GM23338 (cell line): Measurements from ENCODE around the gene THBS1. TPM values are rescaled to one million over a fixed set of nuclear protein-coding genes. Genes with fewer than 3 reads are reported as not detected.

ENCODE experiments used
- ATAC-seq: fragments of 200-7000 bp; cut with Tn5 transposase; 3 replicates; pipeline ENCODE4 v1.9.1; 2020
- DNase-seq: peaks from one replicate; pipeline ENCODE4 v3.0.0-alpha.2; 2015; ENCODE audit warnings: low spot score
- H2AFZ ChIP-seq: fragments of 200-600 bp; sonication (generic); 2 replicates; pipeline ENCODE4 v1.8.0; 2016; ENCODE audit warnings: antibody characterized with exemption, mild to moderate bottlenecking, moderate library complexity
- H3F3A ChIP-seq: fragments of 200-600 bp; sonication (generic); replicated peaks from 2 replicates; pipeline ENCODE4 v1.8.0; 2017; ENCODE audit warnings: antibody characterized with exemption, mixed run types, low read depth
- H3K27ac ChIP-seq: fragments of 200-600 bp; sonication (generic); 2 replicates; pipeline ENCODE4 v1.6.1; 2016; ENCODE audit warnings: low read depth
- H3K27me3 ChIP-seq: fragments of 200-600 bp; sonication (generic); 2 replicates; pipeline ENCODE4 v1.8.0; 2016; ENCODE audit warnings: mild to moderate bottlenecking, mixed run types, moderate library complexity; ENCODE audit not compliant: insufficient read depth
- H3K36me3 ChIP-seq: fragments of 200-600 bp; sonication (generic); 2 replicates; pipeline ENCODE4 v1.8.0; 2016; ENCODE audit warnings: mild to moderate bottlenecking; ENCODE audit not compliant: insufficient read depth
- H3K4me1 ChIP-seq: fragments of 200-600 bp; sonication (generic); 2 replicates; pipeline ENCODE4 v1.8.0; 2016; ENCODE audit warnings: mild to moderate bottlenecking, moderate library complexity; ENCODE audit not compliant: insufficient read depth
- H3K4me2 ChIP-seq: fragments of 200-600 bp; sonication (generic); 2 replicates; pipeline ENCODE4 v1.7.1; 2017; ENCODE audit warnings: mixed run types
- H3K4me3 ChIP-seq: fragments of 200-600 bp; sonication (generic); 2 replicates; pipeline ENCODE4 v1.6.1; 2016; ENCODE audit warnings: mixed run types
- H3K79me2 ChIP-seq: fragments of 200-600 bp; sonication (generic); replicated peaks from 2 replicates; pipeline ENCODE4 v1.8.0; 2017; ENCODE audit warnings: mild to moderate bottlenecking; ENCODE audit not compliant: insufficient read depth
- H3K9me2 ChIP-seq: fragments of 200-600 bp; sonication (generic); 2 replicates; pipeline ENCODE4 v1.8.0; 2017; ENCODE audit not compliant: insufficient read depth
- H4K20me1 ChIP-seq: fragments of 200-600 bp; sonication (generic); replicated peaks from 2 replicates; pipeline ENCODE4 v1.8.0; 2017; ENCODE audit warnings: mild to moderate bottlenecking; ENCODE audit not compliant: insufficient read depth
- H3K27ac Mint-ChIP-seq: 2 replicates; pipeline ENCODE4 v1.8.0; 2020; ENCODE audit warnings: inconsistent platforms, mild to moderate bottlenecking, moderate library complexity, mixed read lengths
- H3K27me3 Mint-ChIP-seq: 3 replicates; pipeline ENCODE4 v1.8.0; 2022; ENCODE audit warnings: low read depth, mild to moderate bottlenecking, moderate library complexity, mixed read lengths, inconsistent platforms; ENCODE audit not compliant: insufficient read depth, poor library complexity
- H3K36me3 Mint-ChIP-seq: 3 replicates; pipeline ENCODE4 v1.8.0; 2021; ENCODE audit warnings: low read depth, mild to moderate bottlenecking, inconsistent platforms, moderate library complexity, mixed read lengths
- H3K4me1 Mint-ChIP-seq: 3 replicates; pipeline ENCODE4 v1.8.0; 2020; ENCODE audit warnings: mild to moderate bottlenecking, inconsistent platforms, mixed read lengths
- H3K4me3 Mint-ChIP-seq: 3 replicates; pipeline ENCODE4 v1.8.0; 2021; ENCODE audit warnings: moderate library complexity, mild to moderate bottlenecking, inconsistent platforms, mixed read lengths
- H3K9me3 Mint-ChIP-seq: 3 replicates; pipeline ENCODE4 v1.8.0; 2020; ENCODE audit warnings: moderate library complexity, mild to moderate bottlenecking, inconsistent platforms, mixed read lengths
- CREB1 ChIP-seq: fragments of 250-450 bp; sonication (Bioruptor Pico); IDR thresholded peaks from 2 replicates; pipeline ENCODE4 v1.5.0; 2020; ENCODE audit warnings: low read depth, mild to moderate bottlenecking, moderate library complexity
- EZH2 ChIP-seq: fragments of 200-600 bp; sonication (generic); IDR thresholded peaks from one replicate; pipeline ENCODE4 v1.8.0; 2017; ENCODE audit warnings: antibody characterized with exemption, mild to moderate bottlenecking, low read depth; ENCODE audit not compliant: unreplicated experiment
- EZH2phosphoT487 ChIP-seq: fragments of 200-600 bp; sonication (generic); IDR thresholded peaks from one replicate; pipeline ENCODE4 v1.8.1; 2018; ENCODE audit warnings: antibody characterized with exemption; ENCODE audit not compliant: unreplicated experiment
- JUNB ChIP-seq: IDR thresholded peaks from one replicate; pipeline ENCODE4 v1.6.1; 2016; ENCODE audit warnings: antibody characterized with exemption; ENCODE audit not compliant: unreplicated experiment
- NANOG ChIP-seq: IDR thresholded peaks from 2 replicates; pipeline ENCODE4 v1.6.1; 2016; ENCODE audit warnings: antibody characterized with exemption, borderline replicate concordance
- POLR2AphosphoS5 ChIP-seq: IDR thresholded peaks from 2 replicates; pipeline ENCODE4 v1.6.1; 2016; ENCODE audit warnings: antibody characterized with exemption, low read depth
- STAT1 ChIP-seq: IDR thresholded peaks from one replicate; pipeline ENCODE4 v1.6.1; 2016; ENCODE audit warnings: antibody characterized with exemption; ENCODE audit not compliant: unreplicated experiment
- polyA plus RNA-seq: library from polyadenylated mRNA; unstranded; fragments of >200 nt; fragmentation: Nextera tagmentation; extraction: Ambion mirVana; gene quantifications from 2 replicates; pipeline ENCODE4 v1.2.1, GENCODE V29; 2016
- total RNA-seq: library from RNA; depleted of rRNA; stranded (reverse); fragments of >200 nt; shearing (Covaris generic); gene quantifications from 2 replicates; pipeline ENCODE4 v1.2.3, GENCODE V29; 2014
- TF ChIP-seq, protein P1 (sequence below): IDR thresholded peaks from 2 replicates; pipeline ENCODE4 v1.6.1; 2016; ENCODE audit warnings: antibody characterized with exemption
- TF ChIP-seq, protein P2 (sequence below): IDR thresholded peaks from one replicate; pipeline ENCODE4 v1.6.1; 2018; ENCODE audit warnings: antibody characterized with exemption; ENCODE audit not compliant: unreplicated experiment
- TF ChIP-seq, protein P3 (sequence below): fragments of 250-450 bp; sonication (Bioruptor Pico); IDR thresholded peaks from 2 replicates; pipeline ENCODE4 v1.5.0; 2020; ENCODE audit warnings: mild to moderate bottlenecking, moderate library complexity
- TF ChIP-seq, protein P4 (sequence below), 2 experiments: fragments of 200-600 bp in 1 of 2; sonication (generic) in 1 of 2; conservative IDR thresholded peaks; 2 replicates each; pipeline versions ENCODE4 v1.5.1 to v1.6.1; 2016 to 2017; ENCODE audit warnings: antibody characterized with exemption in 2 of 2, low read depth in 2 of 2, mild to moderate bottlenecking in 2 of 2, moderate library complexity in 1 of 2

The THBS1 gene
- total and polyA plus RNA-seq, 2 experiments from 2014 or later = 21.7 to 81.9 TPM

DNA sequence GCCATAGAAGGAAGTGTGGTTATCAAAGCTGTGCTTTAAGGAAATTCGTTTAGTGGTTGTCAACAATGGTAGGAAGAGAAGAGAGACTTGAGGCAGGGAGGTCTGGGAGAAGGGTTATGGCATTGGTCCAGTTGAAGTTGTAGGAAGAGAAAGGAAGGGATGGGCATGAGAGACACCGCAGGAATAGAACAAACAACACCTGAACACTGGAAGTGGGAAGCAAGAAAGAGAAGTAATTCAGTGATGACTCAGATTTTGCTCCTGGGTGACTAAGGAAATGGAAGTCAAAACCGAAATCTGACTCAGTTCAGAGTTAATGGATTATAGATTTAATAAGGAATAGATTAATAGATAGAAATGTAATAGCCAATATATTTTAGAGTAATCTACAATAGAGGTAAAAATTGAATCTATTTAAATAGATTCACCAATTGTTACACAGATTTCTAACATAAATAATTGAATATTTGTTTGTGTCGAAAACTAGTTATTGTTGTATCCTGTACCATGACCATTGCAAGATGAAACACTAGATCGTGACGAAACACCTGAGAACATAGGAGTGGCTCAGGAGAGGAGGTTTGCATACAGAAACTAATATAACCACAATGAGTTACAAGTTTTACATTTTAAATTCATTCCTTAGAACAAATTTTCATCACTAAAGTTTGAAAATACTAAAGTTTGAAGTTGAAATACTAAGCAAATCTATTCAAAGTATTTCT lies 36.0 kb downstream of the THBS1 start:
- Histone ChIP-seq H3K79me2 (no peaks in the 10 kb centered on the region), H3K4me2 (no peak overlapping the region), H3K4me3 (no peak overlapping the region), H2AFZ (no peak overlapping the region), H3K36me3 (no peaks in the 10 kb centered on the region), H3K27ac (no peak overlapping the region), H4K20me1 (no peaks in the 10 kb centered on the region), H3K9me2 (0 out of 2 replicates have a peak, but pooled peaks cover 2% of the 10 kb centered on the region), H3K4me1 (no peaks in the 10 kb centered on the region), H3F3A (no peaks in the 10 kb centered on the region), H3K27me3 (no peaks in the 10 kb centered on the region)
- no peak overlapping the region for H3K27ac Mint-ChIP-seq
- DNase-seq = no peak
- no peak for TF ChIP-seq POLR2AphosphoS5
- no peak for TF ChIP-seq CREB1
- no peak for TF ChIP-seq EZH2phosphoT487
- no peak for TF ChIP-seq JUNB
- TF ChIP-seq STAT1 = no peak
- TF ChIP-seq, protein P1, sequence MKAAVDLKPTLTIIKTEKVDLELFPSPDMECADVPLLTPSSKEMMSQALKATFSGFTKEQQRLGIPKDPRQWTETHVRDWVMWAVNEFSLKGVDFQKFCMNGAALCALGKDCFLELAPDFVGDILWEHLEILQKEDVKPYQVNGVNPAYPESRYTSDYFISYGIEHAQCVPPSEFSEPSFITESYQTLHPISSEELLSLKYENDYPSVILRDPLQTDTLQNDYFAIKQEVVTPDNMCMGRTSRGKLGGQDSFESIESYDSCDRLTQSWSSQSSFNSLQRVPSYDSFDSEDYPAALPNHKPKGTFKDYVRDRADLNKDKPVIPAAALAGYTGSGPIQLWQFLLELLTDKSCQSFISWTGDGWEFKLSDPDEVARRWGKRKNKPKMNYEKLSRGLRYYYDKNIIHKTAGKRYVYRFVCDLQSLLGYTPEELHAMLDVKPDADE = no peak
- TF ChIP-seq, protein P2, sequence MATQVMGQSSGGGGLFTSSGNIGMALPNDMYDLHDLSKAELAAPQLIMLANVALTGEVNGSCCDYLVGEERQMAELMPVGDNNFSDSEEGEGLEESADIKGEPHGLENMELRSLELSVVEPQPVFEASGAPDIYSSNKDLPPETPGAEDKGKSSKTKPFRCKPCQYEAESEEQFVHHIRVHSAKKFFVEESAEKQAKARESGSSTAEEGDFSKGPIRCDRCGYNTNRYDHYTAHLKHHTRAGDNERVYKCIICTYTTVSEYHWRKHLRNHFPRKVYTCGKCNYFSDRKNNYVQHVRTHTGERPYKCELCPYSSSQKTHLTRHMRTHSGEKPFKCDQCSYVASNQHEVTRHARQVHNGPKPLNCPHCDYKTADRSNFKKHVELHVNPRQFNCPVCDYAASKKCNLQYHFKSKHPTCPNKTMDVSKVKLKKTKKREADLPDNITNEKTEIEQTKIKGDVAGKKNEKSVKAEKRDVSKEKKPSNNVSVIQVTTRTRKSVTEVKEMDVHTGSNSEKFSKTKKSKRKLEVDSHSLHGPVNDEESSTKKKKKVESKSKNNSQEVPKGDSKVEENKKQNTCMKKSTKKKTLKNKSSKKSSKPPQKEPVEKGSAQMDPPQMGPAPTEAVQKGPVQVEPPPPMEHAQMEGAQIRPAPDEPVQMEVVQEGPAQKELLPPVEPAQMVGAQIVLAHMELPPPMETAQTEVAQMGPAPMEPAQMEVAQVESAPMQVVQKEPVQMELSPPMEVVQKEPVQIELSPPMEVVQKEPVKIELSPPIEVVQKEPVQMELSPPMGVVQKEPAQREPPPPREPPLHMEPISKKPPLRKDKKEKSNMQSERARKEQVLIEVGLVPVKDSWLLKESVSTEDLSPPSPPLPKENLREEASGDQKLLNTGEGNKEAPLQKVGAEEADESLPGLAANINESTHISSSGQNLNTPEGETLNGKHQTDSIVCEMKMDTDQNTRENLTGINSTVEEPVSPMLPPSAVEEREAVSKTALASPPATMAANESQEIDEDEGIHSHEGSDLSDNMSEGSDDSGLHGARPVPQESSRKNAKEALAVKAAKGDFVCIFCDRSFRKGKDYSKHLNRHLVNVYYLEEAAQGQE = no peak
- TF ChIP-seq, protein P3, sequence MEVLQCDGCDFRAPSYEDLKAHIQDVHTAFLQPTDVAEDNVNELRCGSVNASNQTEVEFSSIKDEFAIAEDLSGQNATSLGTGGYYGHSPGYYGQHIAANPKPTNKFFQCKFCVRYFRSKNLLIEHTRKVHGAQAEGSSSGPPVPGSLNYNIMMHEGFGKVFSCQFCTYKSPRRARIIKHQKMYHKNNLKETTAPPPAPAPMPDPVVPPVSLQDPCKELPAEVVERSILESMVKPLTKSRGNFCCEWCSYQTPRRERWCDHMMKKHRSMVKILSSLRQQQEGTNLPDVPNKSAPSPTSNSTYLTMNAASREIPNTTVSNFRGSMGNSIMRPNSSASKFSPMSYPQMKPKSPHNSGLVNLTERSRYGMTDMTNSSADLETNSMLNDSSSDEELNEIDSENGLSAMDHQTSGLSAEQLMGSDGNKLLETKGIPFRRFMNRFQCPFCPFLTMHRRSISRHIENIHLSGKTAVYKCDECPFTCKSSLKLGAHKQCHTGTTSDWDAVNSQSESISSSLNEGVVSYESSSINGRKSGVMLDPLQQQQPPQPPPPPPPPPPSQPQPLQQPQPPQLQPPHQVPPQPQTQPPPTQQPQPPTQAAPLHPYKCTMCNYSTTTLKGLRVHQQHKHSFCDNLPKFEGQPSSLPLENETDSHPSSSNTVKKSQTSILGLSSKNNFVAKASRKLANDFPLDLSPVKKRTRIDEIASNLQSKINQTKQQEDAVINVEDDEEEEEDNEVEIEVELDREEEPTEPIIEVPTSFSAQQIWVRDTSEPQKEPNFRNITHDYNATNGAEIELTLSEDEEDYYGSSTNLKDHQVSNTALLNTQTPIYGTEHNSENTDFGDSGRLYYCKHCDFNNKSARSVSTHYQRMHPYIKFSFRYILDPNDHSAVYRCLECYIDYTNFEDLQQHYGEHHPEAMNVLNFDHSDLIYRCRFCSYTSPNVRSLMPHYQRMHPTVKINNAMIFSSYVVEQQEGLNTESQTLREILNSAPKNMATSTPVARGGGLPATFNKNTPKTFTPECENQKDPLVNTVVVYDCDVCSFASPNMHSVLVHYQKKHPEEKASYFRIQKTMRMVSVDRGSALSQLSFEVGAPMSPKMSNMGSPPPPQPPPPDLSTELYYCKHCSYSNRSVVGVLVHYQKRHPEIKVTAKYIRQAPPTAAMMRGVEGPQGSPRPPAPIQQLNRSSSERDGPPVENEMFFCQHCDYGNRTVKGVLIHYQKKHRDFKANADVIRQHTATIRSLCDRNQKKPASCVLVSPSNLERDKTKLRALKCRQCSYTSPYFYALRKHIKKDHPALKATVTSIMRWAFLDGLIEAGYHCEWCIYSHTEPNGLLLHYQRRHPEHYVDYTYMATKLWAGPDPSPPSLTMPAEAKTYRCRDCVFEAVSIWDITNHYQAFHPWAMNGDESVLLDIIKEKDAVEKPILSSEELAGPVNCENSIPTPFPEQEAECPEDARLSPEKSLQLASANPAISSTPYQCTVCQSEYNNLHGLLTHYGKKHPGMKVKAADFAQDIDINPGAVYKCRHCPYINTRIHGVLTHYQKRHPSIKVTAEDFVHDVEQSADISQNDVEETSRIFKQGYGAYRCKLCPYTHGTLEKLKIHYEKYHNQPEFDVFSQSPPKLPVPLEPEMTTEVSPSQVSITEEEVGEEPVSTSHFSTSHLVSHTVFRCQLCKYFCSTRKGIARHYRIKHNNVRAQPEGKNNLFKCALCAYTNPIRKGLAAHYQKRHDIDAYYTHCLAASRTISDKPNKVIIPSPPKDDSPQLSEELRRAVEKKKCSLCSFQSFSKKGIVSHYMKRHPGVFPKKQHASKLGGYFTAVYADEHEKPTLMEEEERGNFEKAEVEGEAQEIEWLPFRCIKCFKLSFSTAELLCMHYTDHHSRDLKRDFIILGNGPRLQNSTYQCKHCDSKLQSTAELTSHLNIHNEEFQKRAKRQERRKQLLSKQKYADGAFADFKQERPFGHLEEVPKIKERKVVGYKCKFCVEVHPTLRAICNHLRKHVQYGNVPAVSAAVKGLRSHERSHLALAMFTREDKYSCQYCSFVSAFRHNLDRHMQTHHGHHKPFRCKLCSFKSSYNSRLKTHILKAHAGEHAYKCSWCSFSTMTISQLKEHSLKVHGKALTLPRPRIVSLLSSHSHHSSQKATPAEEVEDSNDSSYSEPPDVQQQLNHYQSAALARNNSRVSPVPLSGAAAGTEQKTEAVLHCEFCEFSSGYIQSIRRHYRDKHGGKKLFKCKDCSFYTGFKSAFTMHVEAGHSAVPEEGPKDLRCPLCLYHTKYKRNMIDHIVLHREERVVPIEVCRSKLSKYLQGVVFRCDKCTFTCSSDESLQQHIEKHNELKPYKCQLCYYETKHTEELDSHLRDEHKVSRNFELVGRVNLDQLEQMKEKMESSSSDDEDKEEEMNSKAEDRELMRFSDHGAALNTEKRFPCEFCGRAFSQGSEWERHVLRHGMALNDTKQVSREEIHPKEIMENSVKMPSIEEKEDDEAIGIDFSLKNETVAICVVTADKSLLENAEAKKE (CRISPR knock-in tag) = no peak
- TF ChIP-seq, protein P4, sequence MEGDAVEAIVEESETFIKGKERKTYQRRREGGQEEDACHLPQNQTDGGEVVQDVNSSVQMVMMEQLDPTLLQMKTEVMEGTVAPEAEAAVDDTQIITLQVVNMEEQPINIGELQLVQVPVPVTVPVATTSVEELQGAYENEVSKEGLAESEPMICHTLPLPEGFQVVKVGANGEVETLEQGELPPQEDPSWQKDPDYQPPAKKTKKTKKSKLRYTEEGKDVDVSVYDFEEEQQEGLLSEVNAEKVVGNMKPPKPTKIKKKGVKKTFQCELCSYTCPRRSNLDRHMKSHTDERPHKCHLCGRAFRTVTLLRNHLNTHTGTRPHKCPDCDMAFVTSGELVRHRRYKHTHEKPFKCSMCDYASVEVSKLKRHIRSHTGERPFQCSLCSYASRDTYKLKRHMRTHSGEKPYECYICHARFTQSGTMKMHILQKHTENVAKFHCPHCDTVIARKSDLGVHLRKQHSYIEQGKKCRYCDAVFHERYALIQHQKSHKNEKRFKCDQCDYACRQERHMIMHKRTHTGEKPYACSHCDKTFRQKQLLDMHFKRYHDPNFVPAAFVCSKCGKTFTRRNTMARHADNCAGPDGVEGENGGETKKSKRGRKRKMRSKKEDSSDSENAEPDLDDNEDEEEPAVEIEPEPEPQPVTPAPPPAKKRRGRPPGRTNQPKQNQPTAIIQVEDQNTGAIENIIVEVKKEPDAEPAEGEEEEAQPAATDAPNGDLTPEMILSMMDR (conservative IDR thresholded peaks at IDR 0.05; ENCODE audit: low read depth in 2 of 2) = no peak
- TF ChIP-seq EZH2 = no peak
- TF ChIP-seq NANOG = no peak
- H3K36me3 Mint-ChIP-seq = no peaks in the 10 kb centered on the region
- no peak overlapping the region for H3K4me3 Mint-ChIP-seq
- no peak for ATAC-seq
- H3K9me3 Mint-ChIP-seq = no peaks in the 10 kb centered on the region
- H3K27me3 Mint-ChIP-seq = peaks cover 1% of the 10 kb centered on the region
- H3K4me1 Mint-ChIP-seq = no peaks in the 10 kb centered on the region
